ENCODE data around the gene TMCC3. TPM values are rescaled to one million over a fixed set of nuclear protein-coding genes. Genes with fewer than 3 reads are reported as not detected.
A peak's percentile ranks its signal among the peaks of the same experiment; 100 is the strongest.

Gene TMCC3
- total RNA-seq, 1 experiment from 2014 or later: 0.82 TPM

DNA sequence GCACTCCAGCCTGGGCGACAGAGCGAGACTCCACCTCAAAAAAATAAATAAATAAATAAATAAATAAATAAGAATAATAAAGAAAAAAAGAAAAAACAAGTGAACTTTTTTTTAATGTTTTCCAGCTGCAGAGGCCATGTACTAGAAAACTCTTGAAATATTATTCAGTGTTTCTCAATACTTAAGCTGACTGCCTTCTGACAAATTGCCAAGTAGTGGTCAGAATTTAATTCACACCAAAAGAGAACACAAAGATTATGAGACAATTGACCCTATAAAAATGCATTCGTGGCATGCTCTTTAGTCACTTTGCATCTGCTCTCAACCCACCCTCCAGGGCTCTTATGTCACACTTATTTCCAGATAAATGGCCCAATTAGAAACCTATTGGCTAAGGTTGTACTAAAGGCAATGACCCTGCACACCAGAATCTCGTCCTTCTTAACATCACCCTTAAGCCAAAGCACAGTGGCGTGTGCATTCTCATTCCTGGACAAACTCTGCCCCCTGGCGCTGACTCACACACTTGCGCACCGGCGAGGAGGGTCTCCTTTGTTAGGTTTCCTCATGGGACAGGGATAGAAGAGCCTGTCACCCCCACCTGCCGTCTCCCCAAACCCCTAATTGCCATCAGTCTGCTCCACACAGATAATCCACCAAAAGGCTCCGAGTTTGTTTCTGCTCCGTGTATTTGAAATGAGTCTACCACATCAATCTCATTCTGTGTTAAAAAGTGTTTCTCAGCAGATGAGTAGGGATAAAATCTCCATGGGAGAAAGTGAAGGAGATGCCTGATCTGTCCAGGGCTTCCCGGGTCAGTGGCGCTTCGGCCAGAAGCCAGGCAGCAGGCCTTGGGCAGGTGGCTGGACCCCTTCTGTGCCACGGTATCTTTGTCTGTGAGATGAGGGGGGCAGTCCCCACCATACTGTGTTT lies 117.6 kb downstream of the TMCC3 start:
- H3K4me2 ChIP-seq (ENCODE audit: low read depth, low read length, poor library complexity, severe bottlenecking): no peak overlapping the region
- peak; percentile 89 for DNase-seq

DNA sequence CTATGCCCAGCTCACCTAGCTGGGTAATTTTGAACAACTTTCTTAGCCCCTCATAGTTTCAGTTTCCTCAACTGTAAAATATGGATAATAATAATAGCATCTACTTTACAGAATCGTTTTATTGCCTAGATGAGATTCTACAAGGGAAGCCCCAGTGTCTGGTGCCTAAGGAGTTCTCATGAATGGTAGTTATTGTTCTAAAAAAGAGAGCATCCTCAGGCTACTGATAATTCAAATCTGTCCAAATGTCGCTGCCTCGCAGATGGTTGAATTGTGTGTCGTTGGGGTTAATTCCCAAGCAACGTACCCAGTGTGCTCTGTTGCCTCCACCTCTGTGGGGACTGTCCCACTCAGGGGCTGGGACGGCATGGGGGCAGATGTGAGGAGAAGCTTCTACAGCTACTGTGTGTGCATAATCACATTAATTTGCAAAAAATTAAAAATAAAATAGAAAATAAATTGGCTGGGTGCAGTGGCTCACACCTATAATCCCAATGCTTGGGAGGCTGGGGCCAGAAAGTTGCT lies 119.1 kb downstream of the TMCC3 start:
- Histone ChIP-seq H2AFZ (ENCODE audit: low read length) (no peak overlapping the region), H3K79me2 (ENCODE audit: low read length) (no peaks in the 10 kb centered on the region)

More for the DNA sequence above, 117.6 kb downstream of the TMCC3 start:
- Histone ChIP-seq H3K79me2 (ENCODE audit: low read length) (no peaks in the 10 kb centered on the region), H3K4me1 (ENCODE audit: low read length) (no peaks in the 10 kb centered on the region), H3K4me3 (ENCODE audit: low read length) (no peak overlapping the region), H4K20me1 (ENCODE audit: insufficient read depth, low read depth, low read length) (no peaks in the 10 kb centered on the region), H3K27me3 (ENCODE audit: low read length) (no peaks in the 10 kb centered on the region), H3K36me3 (ENCODE audit: insufficient read depth, low read length) (no peaks in the 10 kb centered on the region), H3K27ac (ENCODE audit: low read length) (no peak overlapping the region), H3K9me2 (replicated peaks; ENCODE audit: insufficient read depth, low read length) (no peaks in the 10 kb centered on the region), H2AFZ (ENCODE audit: low read length) (no peak overlapping the region), H3K9me3 (ENCODE audit: low read length) (no peaks in the 10 kb centered on the region), H3K9ac (ENCODE audit: low read length) (no peak overlapping the region)

DNA sequence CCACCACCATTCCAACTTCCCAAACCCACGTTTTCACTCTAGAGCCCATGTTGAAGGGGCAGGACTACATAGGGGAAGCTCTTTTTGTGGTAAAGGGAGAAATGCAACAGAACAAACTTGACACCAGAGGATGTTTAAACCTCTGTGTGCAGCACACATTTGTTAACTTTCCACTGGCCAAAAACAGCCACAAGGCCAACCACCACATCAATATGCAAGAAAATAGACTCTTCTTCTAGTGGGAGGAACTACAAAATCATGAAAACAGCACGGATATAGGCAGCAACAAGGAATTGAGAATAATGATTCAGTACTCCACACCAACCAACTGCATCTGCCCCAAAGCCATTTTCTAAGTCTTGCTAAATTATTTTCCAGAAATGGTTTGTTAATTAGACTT lies 124.4 kb downstream of the TMCC3 start:
- Histone ChIP-seq H3K4me3 (ENCODE audit: low read length) (no peak overlapping the region), H3K9ac (ENCODE audit: low read length) (no peak overlapping the region), H3K79me2 (ENCODE audit: low read length) (no peaks in the 10 kb centered on the region), H3K27me3 (ENCODE audit: low read length) (no peaks in the 10 kb centered on the region), H3K27ac (ENCODE audit: low read length) (no peak overlapping the region), H2AFZ (ENCODE audit: low read length) (no peak overlapping the region), H3K9me3 (ENCODE audit: low read length) (no peaks in the 10 kb centered on the region), H4K20me1 (ENCODE audit: insufficient read depth, low read depth, low read length) (no peaks in the 10 kb centered on the region), H3K36me3 (ENCODE audit: insufficient read depth, low read length) (no peaks in the 10 kb centered on the region), H3K9me2 (replicated peaks; ENCODE audit: insufficient read depth, low read length) (no peaks in the 10 kb centered on the region), H3K4me2 (ENCODE audit: low read depth, low read length, poor library complexity, severe bottlenecking) (no peak overlapping the region), H3K4me1 (ENCODE audit: low read length) (no peaks in the 10 kb centered on the region)
- DNase-seq: no peak

More for the DNA sequence above, 119.1 kb downstream of the TMCC3 start:
- Histone ChIP-seq H4K20me1 (ENCODE audit: insufficient read depth, low read depth, low read length) (no peaks in the 10 kb centered on the region), H3K9ac (ENCODE audit: low read length) (no peak overlapping the region), H3K36me3 (ENCODE audit: insufficient read depth, low read length) (no peaks in the 10 kb centered on the region), H3K4me1 (ENCODE audit: low read length) (no peaks in the 10 kb centered on the region), H3K4me2 (ENCODE audit: low read depth, low read length, poor library complexity, severe bottlenecking) (no peak overlapping the region), H3K27me3 (ENCODE audit: low read length) (no peaks in the 10 kb centered on the region), H3K27ac (ENCODE audit: low read length) (no peak overlapping the region), H3K9me2 (replicated peaks; ENCODE audit: insufficient read depth, low read length) (no peaks in the 10 kb centered on the region), H3K4me3 (ENCODE audit: low read length) (no peak overlapping the region), H3K9me3 (ENCODE audit: low read length) (no peaks in the 10 kb centered on the region)
- DNase-seq: no peak

Small RNA genes lying within 50 kb of the gene (small RNA-seq; reads per million reads assigned to genes)
- gene LSM3P2 (not detected), gene MIR5700 (not detected)

Other genes starting within 250 kb of the TMCC3 start
- 42.4 and 102 TPM in 2 replicates for gene CEP83, start 190.7 kb downstream of the TMCC3 start, total RNA-seq (2014; rRNA removed; shearing (Covaris generic); ENCODE audit: low replicate concordance)